Measurements from ENCODE around the gene TOX2. TPM values are rescaled to one million over a fixed set of nuclear protein-coding genes. Genes with fewer than 3 reads are reported as not detected.

Gene TOX2
- total RNA-seq, 1 donor, result 5.2 TPM

DNA sequence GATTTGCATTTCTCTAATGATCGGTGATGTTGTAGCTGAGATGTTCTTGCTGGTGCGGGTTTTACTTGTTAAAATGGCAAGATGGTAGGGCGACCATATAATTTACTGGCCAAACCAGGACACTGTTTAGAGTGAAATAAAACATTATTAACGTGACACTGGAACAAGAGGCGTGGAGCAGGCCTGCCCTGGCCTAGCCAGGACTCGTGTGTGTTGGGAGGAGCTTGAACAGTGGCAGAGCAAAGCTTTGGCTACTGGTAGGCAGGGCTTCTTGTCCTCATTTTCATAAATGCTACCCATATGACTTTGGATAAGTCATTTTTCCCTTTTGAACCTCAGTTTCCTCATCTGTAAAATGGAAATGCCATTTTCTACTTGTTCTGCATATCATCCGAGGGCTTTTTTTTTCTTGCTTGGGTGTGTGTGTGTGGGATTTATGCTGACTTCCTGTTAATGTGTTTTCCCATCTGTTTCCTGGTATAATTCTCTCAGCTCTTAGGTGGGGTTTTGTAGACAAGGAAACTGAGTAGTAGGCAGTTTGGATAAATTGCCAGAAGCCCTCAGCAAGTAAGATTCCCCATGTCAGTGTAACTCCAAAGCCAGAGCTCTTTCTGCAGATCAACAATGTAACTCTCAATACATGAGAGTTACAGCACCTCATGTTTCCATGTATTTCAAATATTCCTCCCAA lies 81.7 kb downstream of the TOX2 start:
- no peak for DNase-seq (ENCODE audit: low read depth)
- no peak overlapping the region for H3K4me3 ChIP-seq (ENCODE audit: low read depth, low read length)
- TF ChIP-seq, protein P1, sequence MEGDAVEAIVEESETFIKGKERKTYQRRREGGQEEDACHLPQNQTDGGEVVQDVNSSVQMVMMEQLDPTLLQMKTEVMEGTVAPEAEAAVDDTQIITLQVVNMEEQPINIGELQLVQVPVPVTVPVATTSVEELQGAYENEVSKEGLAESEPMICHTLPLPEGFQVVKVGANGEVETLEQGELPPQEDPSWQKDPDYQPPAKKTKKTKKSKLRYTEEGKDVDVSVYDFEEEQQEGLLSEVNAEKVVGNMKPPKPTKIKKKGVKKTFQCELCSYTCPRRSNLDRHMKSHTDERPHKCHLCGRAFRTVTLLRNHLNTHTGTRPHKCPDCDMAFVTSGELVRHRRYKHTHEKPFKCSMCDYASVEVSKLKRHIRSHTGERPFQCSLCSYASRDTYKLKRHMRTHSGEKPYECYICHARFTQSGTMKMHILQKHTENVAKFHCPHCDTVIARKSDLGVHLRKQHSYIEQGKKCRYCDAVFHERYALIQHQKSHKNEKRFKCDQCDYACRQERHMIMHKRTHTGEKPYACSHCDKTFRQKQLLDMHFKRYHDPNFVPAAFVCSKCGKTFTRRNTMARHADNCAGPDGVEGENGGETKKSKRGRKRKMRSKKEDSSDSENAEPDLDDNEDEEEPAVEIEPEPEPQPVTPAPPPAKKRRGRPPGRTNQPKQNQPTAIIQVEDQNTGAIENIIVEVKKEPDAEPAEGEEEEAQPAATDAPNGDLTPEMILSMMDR (IDR thresholded peaks at IDR 0.05; ENCODE audit: insufficient read depth, low read length), result no peak

DNA sequence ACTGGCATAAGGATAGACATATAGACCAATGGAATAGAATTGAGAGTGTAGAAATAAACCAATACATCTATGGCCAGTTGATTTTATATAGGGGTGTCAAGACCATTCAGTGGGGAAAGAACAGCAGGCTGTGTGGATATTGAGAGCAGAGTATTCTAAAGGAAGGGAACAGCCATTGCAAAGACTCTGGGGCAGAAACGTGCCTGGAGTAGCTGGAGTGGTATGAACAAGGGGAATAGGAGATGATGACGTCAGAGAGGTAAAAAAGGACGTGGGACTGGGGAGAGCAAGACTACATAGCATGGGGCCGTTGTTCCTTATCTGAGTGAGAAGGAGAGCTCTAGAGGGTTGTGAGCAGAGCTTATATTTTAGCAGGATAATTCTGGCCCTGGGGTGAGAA lies 85.2 kb downstream of the TOX2 start:
- TF ChIP-seq, protein P1 (IDR thresholded peaks at IDR 0.05; ENCODE audit: insufficient read depth, low read length), result no peak
- DNase-seq (ENCODE audit: low read depth), result no peak
- H3K4me3 ChIP-seq (ENCODE audit: low read depth, low read length), result no peak overlapping the region

DNA sequence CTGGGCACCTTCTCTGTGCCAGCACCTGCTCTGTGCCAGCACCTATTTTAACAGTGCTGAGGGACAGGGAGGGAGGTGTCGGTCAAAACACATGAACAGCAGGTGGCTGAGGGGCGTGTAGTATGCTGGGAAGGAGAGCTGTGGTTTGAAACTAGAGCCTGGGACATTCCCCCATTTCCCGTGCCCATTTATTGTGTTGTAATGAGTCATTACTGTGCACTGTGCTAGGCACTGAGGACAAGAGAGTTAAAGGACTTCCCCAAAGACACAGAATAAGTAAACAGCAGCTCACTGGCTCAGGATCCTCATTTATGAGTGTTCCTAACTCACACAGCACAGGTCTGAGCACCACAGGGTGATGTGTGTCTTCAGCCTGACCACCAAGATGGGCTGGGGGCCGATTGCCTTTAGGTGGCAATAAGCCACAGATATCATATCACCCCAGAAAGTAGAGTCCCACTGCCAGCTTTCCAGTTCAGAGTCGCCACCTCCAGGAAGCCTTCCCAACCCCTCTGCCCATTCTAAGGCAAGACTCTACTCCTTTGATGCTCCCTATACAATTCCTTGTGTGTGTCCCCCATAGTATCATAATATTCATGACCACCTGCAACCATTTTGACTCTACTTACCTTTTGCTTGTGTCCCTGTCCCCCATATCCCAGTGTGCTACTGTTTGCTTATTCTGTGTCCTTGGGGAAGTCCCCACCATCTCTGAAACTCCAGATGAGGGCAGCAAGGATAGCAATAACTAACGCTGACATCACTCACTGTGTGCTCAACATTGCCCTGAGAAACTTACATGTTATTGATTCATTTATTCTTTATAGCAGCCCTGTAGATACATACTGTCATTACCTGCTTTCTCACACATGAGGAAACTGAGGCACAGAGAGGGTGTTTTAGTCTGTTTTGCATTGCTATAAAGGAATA lies 87.3 kb downstream of the TOX2 start:
- TF ChIP-seq, protein P1 (IDR thresholded peaks at IDR 0.05; ENCODE audit: insufficient read depth, low read length), result no peak
- DNase-seq (ENCODE audit: low read depth), result no peak
- no peak overlapping the region for H3K4me3 ChIP-seq (ENCODE audit: low read depth, low read length)

DNA sequence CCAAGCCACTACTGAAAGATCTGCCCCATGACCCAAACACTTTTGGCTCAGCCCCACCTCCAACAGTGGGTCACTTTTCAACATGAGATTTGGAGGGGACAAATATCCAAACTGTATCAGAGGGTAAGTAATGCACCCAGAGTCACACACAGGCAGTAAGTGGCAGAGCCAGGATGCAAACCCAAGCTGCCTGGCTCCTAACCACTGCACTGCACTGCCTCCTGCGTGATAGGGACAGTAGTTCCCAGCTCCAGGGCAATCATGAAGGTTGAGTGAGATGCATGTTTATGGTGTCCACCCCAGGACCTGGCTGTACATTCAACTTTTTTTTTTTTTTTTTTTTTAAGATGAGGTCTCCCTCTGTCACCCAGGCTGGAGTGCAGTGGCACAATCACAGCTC lies 88.2 kb downstream of the TOX2 start:
- no peak for DNase-seq (ENCODE audit: low read depth)
- no peak overlapping the region for H3K4me3 ChIP-seq (ENCODE audit: low read depth, low read length)
- TF ChIP-seq, protein P1 (IDR thresholded peaks at IDR 0.05; ENCODE audit: insufficient read depth, low read length), result no peak

DNA sequence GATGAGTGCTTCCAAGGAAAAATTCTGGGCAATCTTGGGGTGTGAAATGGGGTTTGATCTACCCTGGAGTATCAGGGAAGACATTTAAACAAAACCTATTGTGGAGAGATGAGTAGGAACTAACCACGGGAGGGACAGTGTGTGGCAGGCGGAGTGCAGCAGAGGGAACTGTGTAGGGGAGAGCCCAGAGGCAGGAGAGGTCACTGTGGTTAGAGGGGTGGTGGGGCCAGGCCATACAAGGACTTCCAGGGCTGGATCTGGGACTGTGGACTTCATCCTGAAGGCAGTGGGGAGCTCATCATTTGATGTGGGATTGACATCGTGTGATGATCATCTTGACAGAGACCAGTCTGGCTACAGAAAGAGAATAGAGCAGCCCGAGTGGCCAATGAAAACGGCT lies 89.0 kb downstream of the TOX2 start:
- TF ChIP-seq, protein P1 (IDR thresholded peaks at IDR 0.05; ENCODE audit: insufficient read depth, low read length), result no peak
- H3K4me3 ChIP-seq (ENCODE audit: low read depth, low read length), result no peak overlapping the region
- no peak for DNase-seq (ENCODE audit: low read depth)

DNA sequence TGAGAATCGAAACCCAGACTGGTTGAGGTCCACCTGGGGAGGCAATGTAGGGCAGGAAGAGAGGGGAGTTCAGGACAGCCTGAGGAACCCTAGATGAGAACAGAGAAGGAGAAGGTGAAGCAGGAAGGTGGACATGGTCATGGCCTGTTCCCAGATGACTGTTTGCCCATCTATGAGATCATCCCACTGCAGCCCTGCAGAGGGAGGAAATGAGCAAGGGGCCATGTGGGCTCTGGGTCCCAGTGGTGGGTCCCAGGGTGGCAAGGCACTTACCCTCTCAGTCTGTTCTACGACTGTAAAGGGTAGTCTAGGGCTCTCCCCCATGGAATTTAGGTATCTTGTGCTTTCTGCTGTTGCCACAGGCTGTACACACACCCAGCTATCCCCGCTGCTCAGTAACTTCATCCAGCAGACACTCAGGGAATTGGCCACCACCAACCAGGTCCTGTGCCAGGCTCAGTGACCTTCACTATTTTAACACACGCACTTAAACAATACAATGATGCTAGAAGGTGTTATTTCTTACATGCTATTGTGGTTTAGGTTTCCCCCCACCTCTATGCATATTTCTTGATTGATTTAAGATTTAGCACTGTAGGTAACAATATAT lies 89.8 kb downstream of the TOX2 start:
- TF ChIP-seq, protein P1 (IDR thresholded peaks at IDR 0.05; ENCODE audit: insufficient read depth, low read length), result no peak
- H3K4me3 ChIP-seq (ENCODE audit: low read depth, low read length), result no peak overlapping the region
- no peak for DNase-seq (ENCODE audit: low read depth)
